HK-2 (cell line): ENCODE results near the gene FOXL3.
"Not testable (repeated sequence)": the region's sequence is repeated elsewhere in the genome, so short reads cannot be mapped to it uniquely, and the experiment has no call there.

Experiments used
- DNase-seq: peaks from one replicate; pipeline ENCODE4 v3.0.0-alpha.2; 2018; ENCODE audit not compliant: unreplicated experiment

Gene FOXL3

DNA sequence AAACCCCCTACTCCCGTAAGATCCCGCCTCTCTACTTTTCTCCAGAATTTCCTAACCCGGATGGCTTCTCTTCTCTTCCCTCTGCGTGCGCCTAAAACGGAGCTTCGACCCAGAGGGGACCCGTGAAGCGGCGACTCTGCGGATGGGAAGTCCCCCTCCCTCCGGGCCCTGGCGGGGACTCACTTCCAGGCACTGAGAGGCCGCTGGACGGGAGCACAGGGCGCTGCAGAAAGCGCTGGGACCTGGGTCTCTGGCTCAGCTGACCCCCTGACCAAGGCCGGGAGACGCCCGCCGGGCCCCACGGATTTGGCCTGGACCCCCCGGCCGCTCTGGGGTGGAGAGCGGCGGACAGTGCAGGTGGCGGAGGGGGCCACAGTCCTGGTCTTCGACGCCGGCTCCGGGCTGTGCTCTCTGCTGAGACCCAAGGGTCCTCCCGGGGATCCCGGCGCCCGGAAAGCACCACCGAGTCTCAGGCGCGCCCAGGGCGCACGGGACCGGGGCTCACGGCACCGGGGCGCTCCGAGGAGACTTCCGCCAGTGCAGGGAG lies 688 bp upstream of the FOXL3 start:
- no peak for DNase-seq

DNA sequence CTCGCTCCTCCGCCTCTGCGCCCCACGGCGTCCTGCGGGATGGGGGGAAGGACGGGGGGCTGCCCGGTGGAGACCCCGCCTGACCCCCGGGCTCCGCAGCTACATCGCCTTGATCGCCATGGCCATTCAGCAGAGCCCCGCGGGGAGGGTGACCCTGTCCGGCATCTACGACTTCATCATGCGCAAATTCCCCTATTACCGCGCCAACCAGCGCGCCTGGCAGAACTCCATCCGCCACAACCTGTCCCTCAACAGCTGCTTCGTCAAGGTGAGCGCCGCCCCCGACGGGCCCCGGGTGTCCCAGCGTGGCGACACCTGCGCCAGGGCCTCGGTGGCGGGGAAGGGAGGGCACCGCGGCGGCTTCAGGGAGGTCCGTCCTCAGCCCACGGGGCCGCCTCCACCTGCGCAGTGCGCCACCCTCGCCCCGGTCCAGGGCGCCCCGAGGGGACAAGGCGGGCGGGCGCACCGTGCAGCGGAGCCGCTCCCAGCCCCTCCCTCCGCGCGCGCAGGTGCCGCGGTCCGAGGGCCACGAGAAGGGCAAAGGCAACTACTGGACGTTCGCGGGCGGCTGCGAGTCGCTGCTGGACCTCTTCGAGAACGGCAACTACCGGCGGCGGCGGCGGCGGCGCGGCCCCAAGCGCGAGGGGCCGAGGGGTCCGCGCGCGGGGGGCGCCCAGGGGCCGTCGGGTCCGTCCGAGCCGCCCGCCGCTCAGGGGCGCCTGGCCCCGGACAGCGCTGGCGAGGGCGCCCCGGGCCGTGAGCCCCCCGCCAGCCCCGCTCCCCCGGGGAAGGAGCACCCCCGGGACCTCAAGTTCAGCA lies 793 bp downstream of the FOXL3 start:
- no peak for DNase-seq

DNA sequence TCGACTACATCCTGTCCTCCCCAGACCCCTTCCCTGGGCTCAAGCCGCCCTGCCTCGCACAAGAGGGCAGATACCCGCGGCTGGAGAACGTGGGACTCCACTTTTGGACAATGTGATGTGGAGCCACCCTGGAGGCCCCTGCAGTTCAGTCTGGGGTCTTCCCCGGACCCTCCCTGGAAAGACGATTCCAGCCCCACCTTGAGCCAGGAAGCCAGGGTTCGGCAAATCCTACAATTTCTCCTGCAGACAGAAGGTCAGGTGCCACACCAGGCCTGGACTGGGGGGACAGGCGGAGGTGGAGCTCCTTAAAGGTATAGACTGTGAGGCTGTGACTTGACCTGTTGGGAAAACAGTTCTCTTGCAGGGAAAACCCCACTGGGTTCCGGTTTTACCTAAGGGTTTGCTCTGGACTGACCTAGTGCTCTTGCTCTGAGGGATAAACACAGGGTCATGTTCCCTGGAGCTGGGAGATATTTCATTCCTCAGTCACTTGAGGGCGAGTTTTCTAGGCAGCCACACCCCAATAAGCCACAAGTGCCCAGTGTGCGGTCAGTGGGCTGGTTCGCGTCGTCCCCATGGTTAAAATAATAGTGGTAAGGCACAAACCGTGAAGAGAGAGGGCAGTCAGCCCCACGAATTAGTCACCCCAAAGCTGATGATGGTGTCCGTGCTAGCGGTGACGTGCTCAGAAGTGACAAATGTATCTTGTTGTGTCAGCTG lies 1.6 kb downstream of the FOXL3 start:
- peak; percentile 74 for DNase-seq

DNA sequence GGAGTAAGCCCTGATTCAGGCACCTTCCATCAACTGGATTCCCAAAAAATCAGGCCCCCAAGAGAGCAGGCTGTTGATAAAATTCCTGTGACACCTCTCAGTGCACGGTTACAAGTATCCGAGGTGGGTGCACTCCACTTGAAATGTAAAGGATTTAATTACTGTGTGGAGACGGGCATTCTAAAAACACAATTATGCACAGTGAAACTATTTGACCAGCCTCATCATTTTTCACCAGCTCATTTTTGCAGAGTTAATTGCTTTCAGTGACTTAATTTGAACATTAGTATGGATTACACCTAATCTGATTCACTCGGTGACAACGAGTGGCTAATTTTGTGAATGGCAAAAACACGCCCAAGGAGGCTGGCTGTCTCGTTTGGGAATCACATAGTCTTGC lies 2.3 kb downstream of the FOXL3 start:
- DNase-seq, result no peak

DNA sequence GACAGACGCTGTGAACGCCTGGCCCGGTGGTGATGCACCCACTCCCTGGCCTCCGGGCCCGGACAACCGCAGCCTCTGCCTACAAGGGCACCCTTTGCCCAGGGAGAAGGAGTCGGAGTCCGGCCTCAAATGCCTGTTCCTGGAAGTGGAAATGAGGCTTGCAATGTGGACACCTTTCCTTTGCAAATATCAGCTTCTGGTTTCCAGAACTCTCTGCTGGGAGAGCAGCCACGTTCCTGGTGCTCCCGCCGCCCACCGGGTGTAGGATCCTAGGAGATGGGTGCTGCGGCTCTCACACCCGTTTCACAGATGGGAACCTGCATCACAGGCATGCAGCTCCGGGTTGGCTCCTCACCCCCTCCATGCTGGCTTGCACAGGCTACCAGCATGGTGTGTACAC lies 2.9 kb downstream of the FOXL3 start:
- no peak for DNase-seq

DNA sequence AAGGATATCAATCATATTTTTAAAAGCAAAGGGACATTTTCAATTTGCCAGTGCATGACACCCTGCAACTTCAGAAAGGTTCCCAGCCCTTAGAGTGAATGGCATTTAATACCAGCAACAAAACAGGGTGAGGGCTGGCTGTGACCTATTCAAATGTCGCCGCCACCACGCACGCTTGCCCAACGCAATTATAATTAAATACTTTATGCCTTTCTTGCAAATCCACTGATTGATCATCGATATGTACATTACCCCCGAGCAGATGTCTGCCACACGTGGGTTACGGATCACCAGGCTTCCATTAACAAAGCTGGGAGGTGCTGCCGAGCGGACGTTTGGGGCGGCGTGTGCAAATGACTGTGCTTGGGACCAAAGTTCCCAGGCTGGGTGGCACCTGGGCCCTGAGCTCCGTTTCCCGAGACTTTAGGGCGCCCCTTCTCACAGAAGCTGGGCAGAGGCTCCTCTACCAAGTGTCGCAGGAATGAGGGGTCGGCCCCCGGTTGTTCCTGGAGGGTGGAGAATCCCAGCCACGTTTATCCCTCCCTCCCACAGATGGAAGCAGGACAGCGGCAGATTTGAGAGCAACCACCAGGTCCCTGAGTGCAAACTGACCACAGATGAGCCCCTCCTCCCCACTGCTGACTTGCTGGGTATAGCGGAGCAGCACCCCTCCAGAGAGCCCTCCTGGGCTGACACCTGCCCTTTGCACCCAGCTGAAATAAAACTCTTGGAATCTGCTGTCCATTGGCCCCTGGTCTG lies 3.9 kb downstream of the FOXL3 start:
- no peak for DNase-seq

DNA sequence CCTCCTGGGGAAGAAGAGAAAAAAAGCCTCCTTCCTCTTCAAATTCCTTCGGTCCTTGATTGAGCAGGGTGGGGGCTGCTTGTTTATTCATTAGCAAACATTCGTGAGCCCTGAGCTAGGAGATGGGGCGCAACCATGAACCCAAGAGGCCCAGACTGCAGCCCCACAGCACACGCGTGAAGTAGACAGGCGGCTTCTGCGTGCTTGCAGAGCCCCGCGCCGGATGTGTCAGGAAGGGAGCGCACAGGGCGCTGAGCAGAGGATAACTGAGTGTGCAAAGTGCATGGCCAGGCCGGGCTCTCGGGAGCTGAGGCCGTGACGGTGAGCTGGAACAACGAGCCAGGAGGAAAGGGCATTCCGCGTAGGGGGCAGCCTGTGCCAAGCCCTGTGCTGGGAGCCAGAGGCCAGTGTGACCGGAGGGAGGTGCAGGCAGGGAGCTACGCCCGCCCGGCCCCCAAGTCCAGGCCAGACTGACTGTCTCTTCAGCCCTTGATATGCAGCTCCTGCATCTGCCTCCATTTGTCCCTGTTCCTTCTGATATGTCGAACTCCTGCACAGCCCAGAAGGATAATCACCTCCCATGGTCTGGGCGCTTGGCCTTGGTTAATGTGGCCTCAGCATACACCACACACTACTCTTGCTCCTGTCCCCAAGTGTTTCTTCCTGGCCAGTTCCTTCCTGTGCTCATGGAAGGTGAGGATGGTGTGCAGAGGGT lies 4.6 kb downstream of the FOXL3 start:
- no peak for DNase-seq

DNA sequence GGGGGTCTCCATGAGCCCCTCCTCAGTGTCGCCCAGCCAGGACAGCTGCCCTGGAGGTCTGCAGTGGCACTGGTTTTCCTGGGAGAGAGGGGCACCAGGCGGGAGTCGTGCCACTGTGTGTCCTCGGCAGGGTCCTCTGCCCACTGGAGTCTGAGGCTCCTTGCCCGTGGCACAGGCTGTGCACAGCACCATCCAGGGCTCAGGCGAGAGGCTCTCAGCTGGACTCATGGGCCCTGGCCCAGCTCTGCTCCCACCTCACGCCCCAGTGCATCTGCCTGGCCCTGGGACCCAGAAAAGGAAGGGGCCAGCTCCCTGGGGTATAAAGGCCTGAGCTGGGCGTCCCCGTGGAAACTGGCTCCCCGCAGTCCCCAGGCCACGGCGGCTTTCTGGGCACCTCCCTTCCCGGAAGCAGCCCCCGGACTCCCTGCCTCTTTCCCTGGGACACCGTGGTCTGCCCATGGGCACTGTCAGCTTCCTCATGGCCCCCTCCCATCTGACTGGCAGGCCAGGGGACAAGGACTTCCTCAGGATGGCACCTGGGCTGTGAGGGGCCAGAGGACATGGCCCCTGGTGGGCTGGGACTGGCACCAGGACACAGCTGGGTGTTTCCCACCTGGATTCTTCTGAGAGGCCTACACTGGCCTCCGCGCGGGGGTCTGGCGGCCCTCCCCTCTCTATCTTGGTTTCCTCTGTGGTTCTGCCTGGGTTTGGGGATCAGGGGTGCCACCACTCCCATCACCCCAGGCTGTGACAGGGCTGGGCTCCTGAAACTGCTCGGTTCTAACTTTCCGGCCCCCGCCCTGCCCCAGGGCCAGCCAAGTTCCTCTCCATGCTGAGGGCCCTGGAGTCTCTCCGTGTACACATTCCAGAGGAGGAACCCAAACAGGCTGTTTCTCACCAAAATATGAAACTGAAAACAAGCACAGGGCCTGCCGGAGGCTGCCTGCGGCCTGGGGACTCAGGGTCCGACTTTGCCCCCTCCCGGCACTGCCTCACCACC lies 5.5 kb downstream of the FOXL3 start:
- DNase-seq, result no peak

DNA sequence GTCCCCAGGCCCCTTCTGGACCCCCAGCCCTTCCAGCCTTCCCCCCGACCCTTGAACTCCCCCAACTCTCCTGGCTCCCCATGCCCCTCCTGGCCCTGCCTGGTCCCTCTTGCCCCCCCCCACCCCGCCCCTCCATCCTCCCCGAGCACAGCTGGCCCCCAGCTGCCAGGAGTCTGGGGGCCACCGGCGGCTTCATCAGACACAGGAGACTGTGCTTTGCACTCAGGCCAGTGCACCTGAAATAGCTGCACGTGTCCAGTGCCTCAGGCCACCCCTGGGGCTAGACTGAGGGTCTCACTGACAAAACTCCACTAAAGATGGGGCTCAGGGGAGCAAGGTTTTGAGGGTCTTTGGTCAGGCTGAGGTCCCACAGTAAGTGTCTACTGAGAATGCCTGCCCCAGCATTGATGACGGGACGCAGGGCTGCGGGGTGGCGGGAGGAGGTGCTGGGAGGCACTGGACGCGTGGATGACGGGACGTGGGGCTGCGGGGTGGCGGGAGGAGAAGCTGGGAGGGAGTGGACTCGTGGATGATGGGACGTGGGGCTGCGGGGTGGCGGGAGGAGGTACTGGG lies 6.5 kb downstream of the FOXL3 start:
- DNase-seq, result no peak

DNA sequence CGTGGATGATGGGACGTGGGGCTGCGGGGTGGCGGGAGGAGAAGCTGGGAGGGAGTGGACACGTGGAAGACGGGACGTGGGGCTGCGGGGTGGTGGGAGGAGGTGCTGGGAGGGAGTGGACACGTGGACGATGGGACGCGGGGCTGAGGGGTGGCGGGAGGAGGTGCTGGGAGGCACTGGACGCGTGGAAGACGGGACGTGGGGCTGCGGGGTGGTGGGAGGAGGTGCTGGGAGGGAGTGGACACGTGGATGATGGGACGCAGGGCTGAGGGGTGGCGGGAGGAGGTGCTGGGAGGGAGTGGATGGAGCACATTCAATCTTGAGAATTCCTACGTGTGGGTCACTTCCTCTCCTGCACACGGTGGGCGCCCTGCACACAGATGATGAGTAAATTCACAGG lies 7.2 kb downstream of the FOXL3 start:
- DNase-seq, result not testable (repeated sequence)

DNA sequence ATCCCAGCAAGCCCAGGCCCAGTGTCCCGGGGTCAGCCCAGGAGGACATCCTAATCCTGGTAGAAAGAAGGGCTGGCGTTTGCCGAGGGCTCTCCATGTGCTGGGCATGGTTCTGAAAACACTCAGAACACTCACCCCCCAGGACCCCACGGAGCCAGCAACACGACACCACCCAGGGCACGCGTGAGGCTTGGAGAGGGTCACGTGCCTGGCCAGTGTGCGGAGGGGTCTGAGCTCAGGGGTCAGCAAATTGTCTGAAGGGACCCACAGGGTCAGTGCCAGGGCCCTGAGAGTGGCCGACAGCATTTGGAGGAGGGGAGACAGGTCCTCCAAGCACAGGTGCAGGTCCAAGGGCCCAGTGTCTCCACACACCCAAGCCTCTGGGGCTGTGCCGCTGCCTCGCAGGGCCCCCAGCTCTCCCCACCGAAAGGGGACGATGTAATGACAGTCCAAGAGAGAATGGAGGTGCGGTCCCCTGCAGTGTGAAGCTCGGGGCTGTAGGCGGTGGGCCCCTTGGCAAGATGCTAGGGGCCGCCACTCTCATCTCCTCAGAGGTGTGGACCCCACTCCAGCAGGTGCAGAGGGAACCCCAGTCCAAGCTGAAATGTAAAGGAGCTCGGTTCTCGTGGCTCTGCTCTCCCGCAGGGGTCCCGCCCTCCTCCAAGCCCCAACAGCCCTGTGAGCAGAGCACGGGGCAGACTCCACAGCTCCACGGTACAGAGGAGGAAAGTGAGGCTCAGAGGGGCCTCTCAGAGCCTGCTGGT lies 7.8 kb downstream of the FOXL3 start:
- DNase-seq, result no peak

DNA sequence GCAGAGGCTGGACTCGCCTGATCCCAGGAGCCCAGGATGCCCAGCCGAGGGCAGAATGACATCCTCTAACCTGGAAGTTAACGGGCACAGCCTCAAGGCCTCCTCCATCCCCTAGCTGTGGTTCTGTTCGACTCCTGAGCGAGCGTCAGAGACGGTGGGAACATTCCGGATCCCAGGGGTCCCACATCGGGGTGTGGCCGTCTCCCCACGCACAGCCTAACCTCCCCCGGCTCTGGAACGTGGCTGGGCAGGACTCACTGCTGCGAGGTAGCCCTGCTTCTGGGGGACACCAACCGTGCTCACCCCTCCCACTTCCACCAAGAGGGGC lies 8.4 kb downstream of the FOXL3 start:
- DNase-seq, result no peak

DNA sequence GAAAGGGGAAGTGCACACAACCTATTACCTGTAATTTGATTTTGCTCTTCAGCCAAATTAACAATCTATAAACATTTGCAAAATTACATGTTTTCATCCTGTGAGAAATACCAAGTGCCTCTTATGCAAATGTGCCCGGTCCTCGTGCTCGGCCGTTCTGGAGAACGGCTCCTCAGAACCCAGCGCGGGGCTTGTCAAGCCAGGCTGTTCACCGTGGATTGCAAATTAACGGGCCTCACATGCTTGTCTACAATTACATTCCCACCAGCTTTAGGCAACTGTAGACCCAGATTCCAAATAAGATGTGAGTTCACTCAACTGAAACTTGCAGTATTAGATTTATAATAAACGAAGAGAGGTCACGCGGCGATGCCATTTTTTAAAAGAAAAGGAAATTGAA lies 8.8 kb downstream of the FOXL3 start:
- DNase-seq, result no peak

DNA sequence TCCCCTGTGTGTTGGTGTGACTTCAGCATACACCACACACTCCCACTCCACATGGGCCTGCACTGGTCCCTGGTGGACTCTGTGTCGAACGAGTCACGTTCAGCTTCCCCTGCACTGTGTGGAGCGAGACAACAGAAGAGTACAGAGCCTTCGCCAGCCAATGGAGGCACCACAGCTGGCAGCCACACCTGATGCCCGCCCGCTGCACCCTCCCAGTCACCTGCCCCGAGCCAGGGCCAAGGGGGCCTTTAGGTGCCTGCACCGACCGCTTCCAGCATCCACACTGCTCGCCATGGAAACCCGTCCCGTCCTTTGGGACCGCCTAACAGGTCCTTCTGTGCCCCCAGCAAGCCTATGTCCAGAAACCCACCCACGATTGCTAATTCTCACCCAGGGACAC lies 9.2 kb downstream of the FOXL3 start:
- no peak for DNase-seq

DNA sequence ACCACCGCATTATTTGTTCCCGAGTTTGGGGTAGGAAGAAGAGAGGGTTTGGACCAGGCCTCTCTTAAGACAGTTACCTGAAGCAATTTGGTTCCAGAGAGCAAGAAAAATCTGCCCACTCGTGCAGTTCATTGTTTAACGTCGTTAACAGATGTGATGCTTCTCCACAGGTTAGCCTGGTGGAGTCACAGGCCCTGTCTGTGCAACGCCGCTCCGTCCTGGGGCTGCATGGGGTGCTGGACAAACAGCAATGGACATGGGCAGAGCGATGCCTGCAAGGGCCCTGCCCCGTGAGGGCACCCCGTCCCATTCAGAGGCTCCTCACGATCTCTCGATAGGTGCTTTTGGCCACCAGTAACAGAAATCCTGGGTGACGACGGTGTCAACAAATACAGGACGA lies 9.7 kb downstream of the FOXL3 start:
- DNase-seq, result no peak

DNA sequence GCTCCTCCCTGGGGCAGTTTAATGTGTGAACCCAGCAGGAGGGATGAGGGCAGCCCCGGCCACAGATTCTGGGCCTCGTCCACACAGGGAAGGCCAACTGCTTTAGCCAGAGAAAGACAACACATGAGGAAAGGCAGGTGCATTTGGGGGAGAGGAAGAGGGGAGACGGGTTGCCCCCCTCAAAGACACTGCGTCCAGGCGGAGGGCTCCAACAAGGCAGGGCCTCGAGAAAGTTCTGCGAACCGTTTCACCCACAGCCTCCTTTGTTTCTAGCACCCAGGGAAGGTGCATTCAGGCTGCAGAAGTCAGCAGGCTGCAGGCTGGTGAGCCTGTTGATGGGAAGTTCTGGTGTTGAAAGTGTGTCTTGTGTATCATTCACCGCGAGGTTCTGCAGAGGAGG lies 10.1 kb downstream of the FOXL3 start:
- no peak for DNase-seq

DNA sequence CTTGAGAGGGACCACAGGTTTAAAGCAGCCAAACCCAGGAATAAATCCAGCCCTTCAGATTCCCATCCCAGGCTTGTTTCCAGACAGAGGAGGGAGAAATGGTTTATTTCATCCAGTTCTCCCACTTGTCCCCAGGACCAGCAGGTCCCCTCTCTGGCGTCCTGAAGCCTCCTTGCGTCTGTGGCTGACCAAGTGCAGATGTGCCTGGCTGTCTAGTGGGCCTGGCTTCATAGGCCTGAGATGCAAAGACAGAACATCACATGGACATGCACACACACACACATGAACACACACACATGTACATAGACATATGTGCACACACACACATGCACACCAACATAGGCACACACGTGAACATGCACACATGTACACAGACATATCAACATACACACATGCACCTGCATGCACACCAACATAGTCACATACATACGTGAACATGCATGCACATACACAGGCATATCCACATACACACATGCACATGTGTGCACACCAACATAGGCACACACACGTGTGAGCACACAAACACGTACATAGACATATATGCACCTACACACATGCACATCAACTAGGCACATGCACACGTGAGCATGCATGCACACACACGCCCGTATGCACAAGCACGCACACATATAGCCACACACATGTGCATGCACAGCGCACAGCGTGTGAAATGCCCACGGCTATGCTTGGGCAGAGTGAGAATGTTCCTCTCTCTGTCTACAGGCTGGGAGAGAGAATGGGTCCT lies 10.7 kb downstream of the FOXL3 start:
- DNase-seq, result no peak

DNA sequence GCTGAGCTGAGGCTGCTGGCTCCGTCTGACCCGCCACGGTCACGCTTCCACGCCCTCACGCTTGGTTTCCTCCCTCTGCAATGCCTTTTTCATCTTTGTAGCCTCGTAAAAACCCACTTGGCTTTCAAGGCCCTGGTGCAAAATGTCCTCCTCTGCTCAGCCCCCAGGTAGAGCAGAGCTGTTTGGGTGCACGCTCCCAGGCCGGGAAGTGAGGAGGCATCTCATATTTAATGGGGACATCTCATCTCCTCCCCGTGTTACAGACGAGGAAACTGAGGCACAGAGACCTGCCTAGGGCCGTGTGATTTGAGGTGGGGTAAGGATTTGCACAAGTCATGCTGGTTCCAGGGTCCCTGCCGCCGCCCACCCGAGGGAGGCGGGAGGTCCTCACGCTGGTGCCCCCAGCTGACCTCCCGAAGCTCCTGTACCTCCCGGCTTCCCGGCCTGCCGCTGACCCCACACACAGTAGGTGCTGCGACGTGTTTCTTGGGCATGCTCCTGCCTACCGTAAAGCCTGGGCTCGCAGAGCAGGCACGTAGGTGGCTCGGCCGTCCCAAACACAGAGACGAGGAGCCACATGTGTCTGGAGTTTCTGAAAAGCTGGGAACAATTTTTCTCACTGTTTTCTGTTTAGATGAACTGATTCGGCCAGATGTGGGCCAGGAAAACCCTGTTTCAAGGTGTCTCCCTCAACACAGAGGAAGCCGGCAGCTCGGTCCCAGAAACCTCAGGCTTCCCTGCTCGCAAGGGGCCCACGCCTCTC lies 11.5 kb downstream of the FOXL3 start:
- DNase-seq, result no peak
